Measurements from ENCODE around the gene ACYP2.

DNA sequence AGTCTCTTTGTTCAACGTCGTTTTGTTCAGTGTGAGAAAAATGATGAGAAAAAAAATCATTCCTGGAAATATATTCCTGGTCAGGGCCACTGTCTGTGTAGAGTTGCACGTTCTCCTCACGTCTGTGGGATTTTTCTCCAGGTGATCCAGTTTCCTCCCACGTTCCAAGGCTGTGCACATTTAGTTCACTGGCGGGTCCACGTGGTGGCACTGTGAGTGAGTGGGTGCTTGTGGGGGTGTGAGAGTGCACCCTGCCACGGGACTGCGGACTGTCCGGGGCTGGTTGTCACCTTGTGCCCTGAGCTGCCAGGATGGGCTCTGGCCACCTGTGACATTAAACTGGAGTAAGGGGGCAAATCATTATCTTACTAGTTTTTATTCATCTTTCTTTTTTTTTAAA is 30.3 kb upstream of the ACYP2 start:
- no peak for TF ChIP-seq ZNF274 (IDR thresholded peaks at IDR 0.05; ENCODE audit: low read depth, low read length)
- no peak for TF ChIP-seq YY1 (IDR thresholded peaks at IDR 0.05; ENCODE audit: insufficient read depth, insufficient read length)
- no peak for TF ChIP-seq SUZ12 (IDR thresholded peaks at IDR 0.05; ENCODE audit: extremely low read depth, insufficient read depth, insufficient read length)

Data from NT2/D1 (cell line).